ENCODE measurements around the gene MLLT3. TPM values are rescaled to one million over a fixed set of nuclear protein-coding genes. Genes with fewer than 3 reads are reported as not detected.

Gene MLLT3
- total RNA-seq, 1 experiment from 2014 or later: 7.0 TPM

DNA sequence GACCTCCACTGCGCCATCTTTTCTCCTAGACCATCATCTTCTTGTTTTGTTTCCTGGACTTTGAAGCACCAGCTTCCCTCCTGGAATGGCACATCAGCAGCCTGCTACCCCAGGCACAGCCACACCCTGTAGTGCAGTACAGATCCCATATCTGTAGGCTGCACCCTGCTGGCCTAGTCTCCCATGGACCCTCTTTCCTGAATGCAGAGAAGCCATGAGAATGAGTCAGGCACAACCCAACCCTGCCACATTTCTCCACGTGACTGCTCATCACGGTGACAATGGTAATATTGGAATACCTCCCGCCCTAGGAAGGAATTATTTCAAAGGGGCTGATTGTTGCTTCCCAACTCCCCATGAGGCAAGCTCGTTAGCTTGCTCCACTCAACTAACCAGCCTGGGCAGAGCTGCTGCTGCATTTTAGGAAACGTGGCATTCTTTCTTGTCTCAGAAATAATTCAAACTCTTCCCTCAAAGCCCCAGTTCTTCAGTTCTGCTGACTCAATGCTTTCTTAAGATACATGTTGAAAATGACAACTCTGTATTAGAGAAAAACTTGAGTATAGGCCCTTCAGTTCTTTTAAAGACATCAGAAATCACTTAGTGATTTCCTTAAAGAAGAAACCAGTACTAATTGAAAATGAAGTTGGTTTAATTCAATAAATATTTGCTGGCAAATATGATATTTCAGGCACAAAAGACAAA lies 328.1 kb downstream of the MLLT3 start (continued):
- TF ChIP-seq, protein P1, sequence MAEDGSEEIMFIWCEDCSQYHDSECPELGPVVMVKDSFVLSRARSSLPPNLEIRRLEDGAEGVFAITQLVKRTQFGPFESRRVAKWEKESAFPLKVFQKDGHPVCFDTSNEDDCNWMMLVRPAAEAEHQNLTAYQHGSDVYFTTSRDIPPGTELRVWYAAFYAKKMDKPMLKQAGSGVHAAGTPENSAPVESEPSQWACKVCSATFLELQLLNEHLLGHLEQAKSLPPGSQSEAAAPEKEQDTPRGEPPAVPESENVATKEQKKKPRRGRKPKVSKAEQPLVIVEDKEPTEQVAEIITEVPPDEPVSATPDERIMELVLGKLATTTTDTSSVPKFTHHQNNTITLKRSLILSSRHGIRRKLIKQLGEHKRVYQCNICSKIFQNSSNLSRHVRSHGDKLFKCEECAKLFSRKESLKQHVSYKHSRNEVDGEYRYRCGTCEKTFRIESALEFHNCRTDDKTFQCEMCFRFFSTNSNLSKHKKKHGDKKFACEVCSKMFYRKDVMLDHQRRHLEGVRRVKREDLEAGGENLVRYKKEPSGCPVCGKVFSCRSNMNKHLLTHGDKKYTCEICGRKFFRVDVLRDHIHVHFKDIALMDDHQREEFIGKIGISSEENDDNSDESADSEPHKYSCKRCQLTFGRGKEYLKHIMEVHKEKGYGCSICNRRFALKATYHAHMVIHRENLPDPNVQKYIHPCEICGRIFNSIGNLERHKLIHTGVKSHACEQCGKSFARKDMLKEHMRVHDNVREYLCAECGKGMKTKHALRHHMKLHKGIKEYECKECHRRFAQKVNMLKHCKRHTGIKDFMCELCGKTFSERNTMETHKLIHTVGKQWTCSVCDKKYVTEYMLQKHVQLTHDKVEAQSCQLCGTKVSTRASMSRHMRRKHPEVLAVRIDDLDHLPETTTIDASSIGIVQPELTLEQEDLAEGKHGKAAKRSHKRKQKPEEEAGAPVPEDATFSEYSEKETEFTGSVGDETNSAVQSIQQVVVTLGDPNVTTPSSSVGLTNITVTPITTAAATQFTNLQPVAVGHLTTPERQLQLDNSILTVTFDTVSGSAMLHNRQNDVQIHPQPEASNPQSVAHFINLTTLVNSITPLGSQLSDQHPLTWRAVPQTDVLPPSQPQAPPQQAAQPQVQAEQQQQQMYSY (CRISPR knock-in tag; IDR thresholded peaks at IDR 0.05): no peak
- TF ChIP-seq, protein P2, sequence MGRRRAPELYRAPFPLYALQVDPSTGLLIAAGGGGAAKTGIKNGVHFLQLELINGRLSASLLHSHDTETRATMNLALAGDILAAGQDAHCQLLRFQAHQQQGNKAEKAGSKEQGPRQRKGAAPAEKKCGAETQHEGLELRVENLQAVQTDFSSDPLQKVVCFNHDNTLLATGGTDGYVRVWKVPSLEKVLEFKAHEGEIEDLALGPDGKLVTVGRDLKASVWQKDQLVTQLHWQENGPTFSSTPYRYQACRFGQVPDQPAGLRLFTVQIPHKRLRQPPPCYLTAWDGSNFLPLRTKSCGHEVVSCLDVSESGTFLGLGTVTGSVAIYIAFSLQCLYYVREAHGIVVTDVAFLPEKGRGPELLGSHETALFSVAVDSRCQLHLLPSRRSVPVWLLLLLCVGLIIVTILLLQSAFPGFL (CRISPR knock-in tag; IDR thresholded peaks at IDR 0.05; ENCODE audit: borderline replicate concordance): no peak
- TF ChIP-seq, protein P3, sequence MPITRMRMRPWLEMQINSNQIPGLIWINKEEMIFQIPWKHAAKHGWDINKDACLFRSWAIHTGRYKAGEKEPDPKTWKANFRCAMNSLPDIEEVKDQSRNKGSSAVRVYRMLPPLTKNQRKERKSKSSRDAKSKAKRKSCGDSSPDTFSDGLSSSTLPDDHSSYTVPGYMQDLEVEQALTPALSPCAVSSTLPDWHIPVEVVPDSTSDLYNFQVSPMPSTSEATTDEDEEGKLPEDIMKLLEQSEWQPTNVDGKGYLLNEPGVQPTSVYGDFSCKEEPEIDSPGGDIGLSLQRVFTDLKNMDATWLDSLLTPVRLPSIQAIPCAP (CRISPR knock-in tag; IDR thresholded peaks at IDR 0.05): no peak
- TF ChIP-seq, protein P4, sequence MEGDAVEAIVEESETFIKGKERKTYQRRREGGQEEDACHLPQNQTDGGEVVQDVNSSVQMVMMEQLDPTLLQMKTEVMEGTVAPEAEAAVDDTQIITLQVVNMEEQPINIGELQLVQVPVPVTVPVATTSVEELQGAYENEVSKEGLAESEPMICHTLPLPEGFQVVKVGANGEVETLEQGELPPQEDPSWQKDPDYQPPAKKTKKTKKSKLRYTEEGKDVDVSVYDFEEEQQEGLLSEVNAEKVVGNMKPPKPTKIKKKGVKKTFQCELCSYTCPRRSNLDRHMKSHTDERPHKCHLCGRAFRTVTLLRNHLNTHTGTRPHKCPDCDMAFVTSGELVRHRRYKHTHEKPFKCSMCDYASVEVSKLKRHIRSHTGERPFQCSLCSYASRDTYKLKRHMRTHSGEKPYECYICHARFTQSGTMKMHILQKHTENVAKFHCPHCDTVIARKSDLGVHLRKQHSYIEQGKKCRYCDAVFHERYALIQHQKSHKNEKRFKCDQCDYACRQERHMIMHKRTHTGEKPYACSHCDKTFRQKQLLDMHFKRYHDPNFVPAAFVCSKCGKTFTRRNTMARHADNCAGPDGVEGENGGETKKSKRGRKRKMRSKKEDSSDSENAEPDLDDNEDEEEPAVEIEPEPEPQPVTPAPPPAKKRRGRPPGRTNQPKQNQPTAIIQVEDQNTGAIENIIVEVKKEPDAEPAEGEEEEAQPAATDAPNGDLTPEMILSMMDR (IDR thresholded peaks at IDR 0.05): no peak
- TF ChIP-seq TEAD1 (CRISPR knock-in tag; IDR thresholded peaks at IDR 0.05): no peak
- TF ChIP-seq HMGA2 (CRISPR knock-in tag; IDR thresholded peaks at IDR 0.05): no peak
- TF ChIP-seq RORB (CRISPR knock-in tag; IDR thresholded peaks at IDR 0.05): no peak

DNA sequence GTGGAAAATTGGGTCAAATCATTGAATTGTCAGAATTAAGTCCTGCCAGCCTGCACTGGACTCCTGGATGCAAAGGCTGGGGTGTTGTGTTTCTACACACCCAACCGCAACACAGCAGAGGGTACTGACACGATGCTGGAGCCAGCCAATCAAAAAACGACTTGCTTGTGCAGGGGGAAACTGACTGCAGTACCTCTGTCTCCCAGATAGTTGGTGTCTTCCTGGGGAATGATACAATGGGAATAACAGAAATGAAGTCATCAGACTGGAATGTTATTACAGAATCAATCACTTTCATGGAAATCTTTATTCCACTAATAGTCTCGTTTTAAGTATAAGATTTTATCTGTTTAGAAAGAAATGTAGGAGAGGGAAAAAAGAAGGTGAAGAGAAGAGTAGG lies 330.3 kb downstream of the MLLT3 start:
- Mint-ChIP-seq H3K4me1 (0 out of 2 replicates have a peak, but pooled peaks cover 7% of the 10 kb centered on the region), H3K27me3 (ENCODE audit: low read depth) (no peaks in the 10 kb centered on the region), H3K9me3 (peaks cover 31% of the 10 kb centered on the region), H3K27ac (no peak overlapping the region), H3K4me3 (no peak overlapping the region), H3K36me3 (peaks cover 6% of the 10 kb centered on the region)
- CTCF ChIA-PET: no interaction called here
- POLR2A ChIA-PET: no interaction called here
- ATAC-seq (peak; percentile 86), DNase-seq (ENCODE audit: low spot score) (no peak)
- TF ChIP-seq ATF1 (CRISPR knock-in tag; IDR thresholded peaks at IDR 0.05) (no peak), CBFB (CRISPR knock-in tag; IDR thresholded peaks at IDR 0.05; ENCODE audit: low read depth) (no peak), TEAD4 (CRISPR knock-in tag; IDR thresholded peaks at IDR 0.05) (no peak), SP1 (CRISPR knock-in tag; conservative IDR thresholded peaks at IDR 0.05) (no peak), ZNF396 (CRISPR knock-in tag; IDR thresholded peaks at IDR 0.05; ENCODE audit: borderline replicate concordance) (no peak), NFATC4 (CRISPR knock-in tag; IDR thresholded peaks at IDR 0.05) (no peak)
- TF ChIP-seq, protein P5, sequence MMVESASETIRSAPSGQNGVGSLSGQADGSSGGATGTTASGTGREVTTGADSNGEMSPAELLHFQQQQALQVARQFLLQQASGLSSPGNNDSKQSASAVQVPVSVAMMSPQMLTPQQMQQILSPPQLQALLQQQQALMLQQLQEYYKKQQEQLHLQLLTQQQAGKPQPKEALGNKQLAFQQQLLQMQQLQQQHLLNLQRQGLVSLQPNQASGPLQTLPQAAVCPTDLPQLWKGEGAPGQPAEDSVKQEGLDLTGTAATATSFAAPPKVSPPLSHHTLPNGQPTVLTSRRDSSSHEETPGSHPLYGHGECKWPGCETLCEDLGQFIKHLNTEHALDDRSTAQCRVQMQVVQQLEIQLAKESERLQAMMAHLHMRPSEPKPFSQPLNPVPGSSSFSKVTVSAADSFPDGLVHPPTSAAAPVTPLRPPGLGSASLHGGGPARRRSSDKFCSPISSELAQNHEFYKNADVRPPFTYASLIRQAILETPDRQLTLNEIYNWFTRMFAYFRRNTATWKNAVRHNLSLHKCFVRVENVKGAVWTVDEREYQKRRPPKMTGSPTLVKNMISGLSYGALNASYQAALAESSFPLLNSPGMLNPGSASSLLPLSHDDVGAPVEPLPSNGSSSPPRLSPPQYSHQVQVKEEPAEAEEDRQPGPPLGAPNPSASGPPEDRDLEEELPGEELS (CRISPR knock-in tag; IDR thresholded peaks at IDR 0.05): no peak
- TF ChIP-seq, protein P6, sequence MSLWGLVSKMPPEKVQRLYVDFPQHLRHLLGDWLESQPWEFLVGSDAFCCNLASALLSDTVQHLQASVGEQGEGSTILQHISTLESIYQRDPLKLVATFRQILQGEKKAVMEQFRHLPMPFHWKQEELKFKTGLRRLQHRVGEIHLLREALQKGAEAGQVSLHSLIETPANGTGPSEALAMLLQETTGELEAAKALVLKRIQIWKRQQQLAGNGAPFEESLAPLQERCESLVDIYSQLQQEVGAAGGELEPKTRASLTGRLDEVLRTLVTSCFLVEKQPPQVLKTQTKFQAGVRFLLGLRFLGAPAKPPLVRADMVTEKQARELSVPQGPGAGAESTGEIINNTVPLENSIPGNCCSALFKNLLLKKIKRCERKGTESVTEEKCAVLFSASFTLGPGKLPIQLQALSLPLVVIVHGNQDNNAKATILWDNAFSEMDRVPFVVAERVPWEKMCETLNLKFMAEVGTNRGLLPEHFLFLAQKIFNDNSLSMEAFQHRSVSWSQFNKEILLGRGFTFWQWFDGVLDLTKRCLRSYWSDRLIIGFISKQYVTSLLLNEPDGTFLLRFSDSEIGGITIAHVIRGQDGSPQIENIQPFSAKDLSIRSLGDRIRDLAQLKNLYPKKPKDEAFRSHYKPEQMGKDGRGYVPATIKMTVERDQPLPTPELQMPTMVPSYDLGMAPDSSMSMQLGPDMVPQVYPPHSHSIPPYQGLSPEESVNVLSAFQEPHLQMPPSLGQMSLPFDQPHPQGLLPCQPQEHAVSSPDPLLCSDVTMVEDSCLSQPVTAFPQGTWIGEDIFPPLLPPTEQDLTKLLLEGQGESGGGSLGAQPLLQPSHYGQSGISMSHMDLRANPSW (CRISPR knock-in tag; conservative IDR thresholded peaks at IDR 0.05; ENCODE audit: low read depth): no peak
- TF ChIP-seq, protein P7, sequence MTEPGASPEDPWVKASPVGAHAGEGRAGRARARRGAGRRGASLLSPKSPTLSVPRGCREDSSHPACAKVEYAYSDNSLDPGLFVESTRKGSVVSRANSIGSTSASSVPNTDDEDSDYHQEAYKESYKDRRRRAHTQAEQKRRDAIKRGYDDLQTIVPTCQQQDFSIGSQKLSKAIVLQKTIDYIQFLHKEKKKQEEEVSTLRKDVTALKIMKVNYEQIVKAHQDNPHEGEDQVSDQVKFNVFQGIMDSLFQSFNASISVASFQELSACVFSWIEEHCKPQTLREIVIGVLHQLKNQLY (CRISPR knock-in tag; IDR thresholded peaks at IDR 0.05): no peak
- TF ChIP-seq, protein P8, sequence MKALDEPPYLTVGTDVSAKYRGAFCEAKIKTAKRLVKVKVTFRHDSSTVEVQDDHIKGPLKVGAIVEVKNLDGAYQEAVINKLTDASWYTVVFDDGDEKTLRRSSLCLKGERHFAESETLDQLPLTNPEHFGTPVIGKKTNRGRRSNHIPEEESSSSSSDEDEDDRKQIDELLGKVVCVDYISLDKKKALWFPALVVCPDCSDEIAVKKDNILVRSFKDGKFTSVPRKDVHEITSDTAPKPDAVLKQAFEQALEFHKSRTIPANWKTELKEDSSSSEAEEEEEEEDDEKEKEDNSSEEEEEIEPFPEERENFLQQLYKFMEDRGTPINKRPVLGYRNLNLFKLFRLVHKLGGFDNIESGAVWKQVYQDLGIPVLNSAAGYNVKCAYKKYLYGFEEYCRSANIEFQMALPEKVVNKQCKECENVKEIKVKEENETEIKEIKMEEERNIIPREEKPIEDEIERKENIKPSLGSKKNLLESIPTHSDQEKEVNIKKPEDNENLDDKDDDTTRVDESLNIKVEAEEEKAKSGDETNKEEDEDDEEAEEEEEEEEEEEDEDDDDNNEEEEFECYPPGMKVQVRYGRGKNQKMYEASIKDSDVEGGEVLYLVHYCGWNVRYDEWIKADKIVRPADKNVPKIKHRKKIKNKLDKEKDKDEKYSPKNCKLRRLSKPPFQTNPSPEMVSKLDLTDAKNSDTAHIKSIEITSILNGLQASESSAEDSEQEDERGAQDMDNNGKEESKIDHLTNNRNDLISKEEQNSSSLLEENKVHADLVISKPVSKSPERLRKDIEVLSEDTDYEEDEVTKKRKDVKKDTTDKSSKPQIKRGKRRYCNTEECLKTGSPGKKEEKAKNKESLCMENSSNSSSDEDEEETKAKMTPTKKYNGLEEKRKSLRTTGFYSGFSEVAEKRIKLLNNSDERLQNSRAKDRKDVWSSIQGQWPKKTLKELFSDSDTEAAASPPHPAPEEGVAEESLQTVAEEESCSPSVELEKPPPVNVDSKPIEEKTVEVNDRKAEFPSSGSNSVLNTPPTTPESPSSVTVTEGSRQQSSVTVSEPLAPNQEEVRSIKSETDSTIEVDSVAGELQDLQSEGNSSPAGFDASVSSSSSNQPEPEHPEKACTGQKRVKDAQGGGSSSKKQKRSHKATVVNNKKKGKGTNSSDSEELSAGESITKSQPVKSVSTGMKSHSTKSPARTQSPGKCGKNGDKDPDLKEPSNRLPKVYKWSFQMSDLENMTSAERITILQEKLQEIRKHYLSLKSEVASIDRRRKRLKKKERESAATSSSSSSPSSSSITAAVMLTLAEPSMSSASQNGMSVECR (CRISPR knock-in tag; IDR thresholded peaks at IDR 0.05; ENCODE audit: borderline replicate concordance): no peak
